Lower leg skin (tissue), 3 donors: ENCODE results near the gene GXYLT1.

ENCODE experiments used
- POLR2A ChIP-seq, 2 donors: fragments of 450-650 bp; IDR thresholded peaks; one replicate each; pipeline ENCODE4 v1.6.1; 2016 to 2017; ENCODE audit warnings: antibody characterized with exemption in 2 of 2, mild to moderate bottlenecking in 1 of 2, moderate library complexity in 1 of 2
- TF ChIP-seq, protein P1 (sequence below), 3 donors: fragments of 450-650 bp; IDR thresholded peaks; one replicate each; pipeline ENCODE4 v1.5.1; 2016; ENCODE audit warnings: antibody characterized with exemption in 3 of 3, mild to moderate bottlenecking in 3 of 3, moderate library complexity in 2 of 3

- TF ChIP-seq, protein P1, sequence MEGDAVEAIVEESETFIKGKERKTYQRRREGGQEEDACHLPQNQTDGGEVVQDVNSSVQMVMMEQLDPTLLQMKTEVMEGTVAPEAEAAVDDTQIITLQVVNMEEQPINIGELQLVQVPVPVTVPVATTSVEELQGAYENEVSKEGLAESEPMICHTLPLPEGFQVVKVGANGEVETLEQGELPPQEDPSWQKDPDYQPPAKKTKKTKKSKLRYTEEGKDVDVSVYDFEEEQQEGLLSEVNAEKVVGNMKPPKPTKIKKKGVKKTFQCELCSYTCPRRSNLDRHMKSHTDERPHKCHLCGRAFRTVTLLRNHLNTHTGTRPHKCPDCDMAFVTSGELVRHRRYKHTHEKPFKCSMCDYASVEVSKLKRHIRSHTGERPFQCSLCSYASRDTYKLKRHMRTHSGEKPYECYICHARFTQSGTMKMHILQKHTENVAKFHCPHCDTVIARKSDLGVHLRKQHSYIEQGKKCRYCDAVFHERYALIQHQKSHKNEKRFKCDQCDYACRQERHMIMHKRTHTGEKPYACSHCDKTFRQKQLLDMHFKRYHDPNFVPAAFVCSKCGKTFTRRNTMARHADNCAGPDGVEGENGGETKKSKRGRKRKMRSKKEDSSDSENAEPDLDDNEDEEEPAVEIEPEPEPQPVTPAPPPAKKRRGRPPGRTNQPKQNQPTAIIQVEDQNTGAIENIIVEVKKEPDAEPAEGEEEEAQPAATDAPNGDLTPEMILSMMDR (IDR thresholded peaks at IDR 0.05), result no peak
- TF ChIP-seq POLR2A (IDR thresholded peaks at IDR 0.05), result no peak
Observed at GRCh38 chr12:42144158-42144407, 591 bp downstream of the GXYLT1 start.
